ENCODE results near the gene CIAO1.
"Not testable (repeated sequence)": the region's sequence is repeated elsewhere in the genome, so short reads cannot be mapped to it uniquely, and the experiment has no call there.

CIAO1 gene

GRCh38 chr2:96273763-96274162, 7.7 kb downstream of the CIAO1 start:
- H3K27ac Mint-ChIP-seq, result peak overlapping the region in 1 of 2 donors; percentile 68
- DNase-seq (no peak), ATAC-seq (replicated peaks) (no peak)
- H3K9me3 Mint-ChIP-seq, result no peaks in the 10 kb centered on the region
- H3K27me3 Mint-ChIP-seq, result no peaks in the 10 kb centered on the region
- no peak overlapping the region for H3K4me3 Mint-ChIP-seq
- peaks cover 0 to 2% of the 10 kb centered on the region in 2 donors for H3K4me1 Mint-ChIP-seq (ENCODE audit: low read depth in 2 of 2)
- peaks cover 90% of the 10 kb centered on the region for H3K36me3 Mint-ChIP-seq (ENCODE audit: insufficient read depth)

DNA sequence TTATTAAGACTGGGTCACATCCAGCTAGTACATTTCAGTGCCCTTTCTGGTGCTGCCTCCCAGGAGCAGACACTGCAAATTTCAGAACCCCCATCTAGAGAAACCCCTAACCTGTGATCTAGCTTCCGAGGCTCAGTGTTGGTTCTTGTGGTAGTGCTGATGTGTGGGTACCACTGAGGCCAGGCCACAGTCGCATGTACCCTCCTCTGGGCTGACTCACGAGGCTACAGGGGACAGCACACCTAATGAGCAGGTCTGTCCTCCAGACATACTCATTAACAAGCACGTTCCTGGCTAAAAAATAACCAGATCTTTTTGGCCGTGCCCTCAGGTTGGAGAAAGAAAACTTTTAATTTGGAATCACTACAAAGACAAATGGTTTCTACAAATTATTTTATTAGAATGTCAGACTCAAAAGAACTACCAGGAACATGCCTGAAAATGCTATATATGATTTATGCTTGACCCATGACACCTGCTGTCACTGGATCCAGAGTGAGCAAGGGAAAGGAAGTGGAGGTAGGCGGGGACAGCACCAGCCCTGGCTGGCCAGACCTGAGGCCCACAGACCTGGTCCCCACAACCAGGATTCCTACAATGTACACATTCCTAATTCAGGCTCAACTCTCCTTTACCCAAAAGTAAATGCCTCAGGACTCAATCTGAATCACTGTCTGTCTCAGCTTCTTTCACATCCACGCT, 8.5 kb downstream of the CIAO1 start:
- no peaks in the 10 kb centered on the region for H3K9me3 Mint-ChIP-seq
- no peaks in the 10 kb centered on the region for H3K4me1 Mint-ChIP-seq (ENCODE audit: low read depth in 2 of 2)
- DNase-seq (no peak), ATAC-seq (replicated peaks) (no peak)
- no peaks in the 10 kb centered on the region for H3K27me3 Mint-ChIP-seq
- H3K4me3 Mint-ChIP-seq, result no peak overlapping the region
- peaks cover 92% of the 10 kb centered on the region for H3K36me3 Mint-ChIP-seq (ENCODE audit: insufficient read depth)
- peak overlapping the region in 1 of 2 donors; percentile 68 for H3K27ac Mint-ChIP-seq

GRCh38 chr2:96276787-96277499, 10.9 kb downstream of the CIAO1 start:
- no peaks in the 10 kb centered on the region for H3K9me3 Mint-ChIP-seq
- no peak overlapping the region for H3K27ac Mint-ChIP-seq
- ATAC-seq (replicated peaks), result no peak
- no peak for DNase-seq
- no peaks in the 10 kb centered on the region for H3K4me1 Mint-ChIP-seq (ENCODE audit: low read depth in 2 of 2)
- no peak overlapping the region for H3K4me3 Mint-ChIP-seq
- H3K36me3 Mint-ChIP-seq (ENCODE audit: insufficient read depth), result peaks cover 100% of the 10 kb centered on the region
- no peaks in the 10 kb centered on the region for H3K27me3 Mint-ChIP-seq

DNA sequence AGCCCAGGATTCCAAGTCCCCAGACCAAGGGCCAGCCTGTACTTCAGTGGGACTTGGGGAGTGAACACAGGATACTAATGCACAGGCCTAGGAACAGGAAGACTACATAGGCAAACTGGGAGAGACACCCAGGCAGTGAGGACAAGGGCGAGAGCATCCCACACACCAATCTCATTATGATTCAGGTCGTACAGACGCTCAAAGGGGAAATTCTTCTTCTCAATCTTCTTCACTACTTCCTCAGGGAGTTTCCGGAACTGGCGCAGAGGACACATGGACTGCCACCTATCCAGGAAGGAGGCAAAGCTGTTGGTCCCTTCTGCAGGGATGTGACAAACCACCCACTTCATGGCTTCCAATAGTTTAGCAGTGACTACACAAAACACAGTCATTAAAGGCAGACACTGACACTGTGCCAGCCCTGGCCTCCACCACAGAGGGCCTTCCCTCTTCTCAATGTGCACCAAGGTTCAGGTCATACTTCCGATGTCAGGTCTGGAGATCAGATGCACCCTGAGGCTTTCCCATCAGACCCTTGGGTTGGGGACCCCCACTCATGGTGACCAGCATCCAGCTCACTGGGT, 21.3 kb downstream of the CIAO1 start:
- DNase-seq (no peak), ATAC-seq (replicated peaks) (no peak)
- Mint-ChIP-seq H3K4me1 (ENCODE audit: low read depth in 2 of 2) (peaks cover 2 to 6% of the 10 kb centered on the region in 2 donors), H3K4me3 (no peak overlapping the region), H3K9me3 (no peaks in the 10 kb centered on the region), H3K27me3 (no peaks in the 10 kb centered on the region), H3K27ac (peak overlapping the region in 1 of 2 donors; percentile 27), H3K36me3 (ENCODE audit: insufficient read depth) (peaks cover 97% of the 10 kb centered on the region)

GRCh38 chr2:96291751-96292150, 25.7 kb downstream of the CIAO1 start:
- Mint-ChIP-seq H3K27ac (no peak overlapping the region), H3K4me3 (no peak overlapping the region), H3K36me3 (ENCODE audit: insufficient read depth) (peaks cover 99% of the 10 kb centered on the region), H3K27me3 (no peaks in the 10 kb centered on the region), H3K9me3 (no peaks in the 10 kb centered on the region), H3K4me1 (ENCODE audit: low read depth in 2 of 2) (peaks cover 2 to 6% of the 10 kb centered on the region in 2 donors)
- no peak for ATAC-seq (replicated peaks)
- no peak for DNase-seq

DNA sequence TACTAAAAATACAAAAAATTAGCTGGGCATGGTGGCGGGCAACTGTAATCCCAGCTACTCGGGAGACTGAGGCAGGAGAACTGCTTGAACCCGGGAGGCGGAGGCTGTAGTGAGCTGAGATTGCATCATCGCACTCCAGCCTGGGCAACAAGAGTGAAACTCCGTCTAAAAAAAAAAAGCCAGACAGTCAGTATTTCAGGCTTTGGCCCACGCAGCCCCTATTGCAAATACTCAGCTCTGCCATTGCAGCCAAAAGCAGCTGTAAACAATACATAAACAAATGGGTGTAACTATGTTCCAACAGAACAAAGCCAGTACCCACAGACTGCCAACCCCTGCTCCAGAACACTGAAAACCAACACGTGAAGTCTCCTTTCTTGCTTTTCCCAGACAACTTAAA, 28.2 kb downstream of the CIAO1 start:
- H3K27me3 Mint-ChIP-seq; H3K27ac Mint-ChIP-seq; H3K4me1 Mint-ChIP-seq (ENCODE audit: low read depth in 2 of 2); DNase-seq; H3K9me3 Mint-ChIP-seq; ATAC-seq (replicated peaks); H3K4me3 Mint-ChIP-seq: not testable (repeated sequence)
- H3K36me3 Mint-ChIP-seq (ENCODE audit: insufficient read depth), result peaks cover 100% of the 10 kb centered on the region

- no peaks in the 10 kb centered on the region for H3K27me3 Mint-ChIP-seq
- ATAC-seq (replicated peaks) (no peak), DNase-seq (no peak)
- H3K36me3 Mint-ChIP-seq (ENCODE audit: insufficient read depth), result peaks cover 100% of the 10 kb centered on the region
- H3K4me3 Mint-ChIP-seq, result no peak overlapping the region
- H3K4me1 Mint-ChIP-seq (ENCODE audit: low read depth in 2 of 2), result peaks cover 12 to 13% of the 10 kb centered on the region in 2 donors
- H3K27ac Mint-ChIP-seq, result no peak overlapping the region
- no peaks in the 10 kb centered on the region for H3K9me3 Mint-ChIP-seq
Observed at GRCh38 chr2:96296925-96297324, 30.9 kb downstream of the CIAO1 start.

DNA sequence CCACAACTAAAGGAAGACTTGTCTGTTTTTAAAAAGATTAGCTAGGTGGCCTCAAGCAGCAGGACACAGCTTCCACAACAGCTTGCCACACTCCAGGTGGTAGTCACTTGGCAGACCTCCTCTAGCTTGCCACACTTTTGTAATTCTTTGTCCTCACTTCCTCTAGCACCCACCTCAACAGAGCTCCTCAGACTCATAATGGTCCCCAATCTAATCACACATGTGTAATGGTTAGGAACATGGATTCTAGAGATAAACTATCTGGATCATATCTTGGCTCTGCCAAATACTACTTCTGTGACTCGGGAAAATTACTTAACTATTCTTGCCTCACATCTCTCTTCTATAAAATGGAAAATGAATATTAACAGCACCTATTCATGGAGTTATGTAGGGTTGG, 35.8 kb downstream of the CIAO1 start:
- DNase-seq, result no peak
- no peaks in the 10 kb centered on the region for H3K27me3 Mint-ChIP-seq
- peak overlapping the region; percentile 81 to 84 for H3K27ac Mint-ChIP-seq
- H3K4me3 Mint-ChIP-seq, result peak overlapping the region; percentile 12 to 32
- H3K4me1 Mint-ChIP-seq (ENCODE audit: low read depth in 2 of 2), result peaks cover 47 to 55% of the 10 kb centered on the region in 2 donors
- no peaks in the 10 kb centered on the region for H3K9me3 Mint-ChIP-seq
- peaks cover 93% of the 10 kb centered on the region for H3K36me3 Mint-ChIP-seq (ENCODE audit: insufficient read depth)
- no peak for ATAC-seq (replicated peaks)

DNA sequence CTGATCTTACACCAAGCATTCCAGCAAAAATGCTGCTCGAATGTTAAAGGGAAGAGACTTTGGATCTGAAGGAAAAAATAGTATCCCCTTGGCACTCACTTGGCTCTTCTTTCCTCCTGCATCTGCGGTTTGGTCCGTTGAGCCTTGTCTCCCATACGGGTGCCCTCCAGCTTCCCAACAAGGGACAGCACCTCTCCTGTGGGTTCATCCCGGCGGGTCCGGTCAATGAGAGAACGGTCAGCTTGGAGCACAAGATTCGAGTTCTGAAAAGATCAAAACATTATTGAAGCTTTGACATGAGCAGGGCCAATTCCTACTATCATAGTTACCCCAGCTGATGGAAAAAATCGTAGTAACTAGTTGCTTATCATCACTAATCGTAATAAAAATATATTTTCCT, 38.6 kb downstream of the CIAO1 start:
- peaks cover 69% of the 10 kb centered on the region for H3K36me3 Mint-ChIP-seq (ENCODE audit: insufficient read depth)
- H3K4me1 Mint-ChIP-seq (ENCODE audit: low read depth in 2 of 2), result peaks cover 47 to 55% of the 10 kb centered on the region in 2 donors

GRCh38 chr2:96305091-96305978, 39.3 kb downstream of the CIAO1 start, which contains the start of gene SNRNP200:
Gene SNRNP200 (minus strand): TSS chr2:96305546. CDS start chr2:96305437, 109 bp downstream.
- Mint-ChIP-seq H3K27me3 (no peaks in the 10 kb centered on the region), H3K9me3 (no peaks in the 10 kb centered on the region), H3K27ac (peak within 1 kb of the TSS; percentile 99), H3K4me1 (ENCODE audit: low read depth in 2 of 2) (peaks cover 44 to 55% of the 10 kb centered on the region in 2 donors), H3K4me3 (peak within 1 kb of the TSS; percentile 96 to 99), H3K36me3 (ENCODE audit: insufficient read depth) (peaks cover 62% of the 10 kb centered on the region)
- DNase-seq, result peak; percentile 89 to 90 (median 89)
- ATAC-seq (replicated peaks), result peak; percentile 84

More for the DNA sequence above, 38.6 kb downstream of the CIAO1 start:
- no peak for DNase-seq
- H3K9me3 Mint-ChIP-seq, result no peaks in the 10 kb centered on the region
- no peaks in the 10 kb centered on the region for H3K27me3 Mint-ChIP-seq
- peak overlapping the region; percentile 96 to 99 for H3K4me3 Mint-ChIP-seq
- peak overlapping the region; percentile 99 for H3K27ac Mint-ChIP-seq
- no peak for ATAC-seq (replicated peaks)

DNA sequence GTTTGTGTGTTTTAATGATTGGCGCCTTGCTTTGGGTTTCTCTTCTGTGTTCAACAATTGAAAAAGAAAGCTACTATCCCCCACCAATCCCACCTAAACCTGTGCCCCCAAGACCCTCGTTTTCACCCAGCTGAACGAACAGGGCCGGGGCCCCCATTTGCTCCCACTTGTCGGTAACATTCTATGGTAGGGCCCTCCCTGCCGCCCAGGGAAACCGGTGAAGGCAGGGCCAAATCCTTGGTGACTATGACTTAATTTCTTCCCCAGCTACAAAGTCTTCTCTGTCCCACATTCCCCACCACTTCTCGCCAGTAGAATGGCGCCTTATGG, 39.9 kb downstream of the CIAO1 start:
- H3K4me3 Mint-ChIP-seq, result peak overlapping the region; percentile 96 to 99
- peaks cover 43 to 52% of the 10 kb centered on the region in 2 donors for H3K4me1 Mint-ChIP-seq (ENCODE audit: low read depth in 2 of 2)
- H3K27ac Mint-ChIP-seq, result peak overlapping the region; percentile 99
- H3K27me3 Mint-ChIP-seq, result no peaks in the 10 kb centered on the region
- ATAC-seq (replicated peaks), result no peak
- no peaks in the 10 kb centered on the region for H3K9me3 Mint-ChIP-seq
- H3K36me3 Mint-ChIP-seq (ENCODE audit: insufficient read depth), result peaks cover 56% of the 10 kb centered on the region
- no peak for DNase-seq

GRCh38 chr2:96306370-96306769, 40.3 kb downstream of the CIAO1 start:
- Mint-ChIP-seq H3K4me1 (ENCODE audit: low read depth in 2 of 2) (peaks cover 39 to 48% of the 10 kb centered on the region in 2 donors), H3K27ac (peak overlapping the region; percentile 99), H3K4me3 (peak overlapping the region; percentile 96 to 99), H3K27me3 (no peaks in the 10 kb centered on the region), H3K36me3 (ENCODE audit: insufficient read depth) (peaks cover 52% of the 10 kb centered on the region), H3K9me3 (no peaks in the 10 kb centered on the region)
- DNase-seq (no peak), ATAC-seq (replicated peaks) (no peak)

DNA sequence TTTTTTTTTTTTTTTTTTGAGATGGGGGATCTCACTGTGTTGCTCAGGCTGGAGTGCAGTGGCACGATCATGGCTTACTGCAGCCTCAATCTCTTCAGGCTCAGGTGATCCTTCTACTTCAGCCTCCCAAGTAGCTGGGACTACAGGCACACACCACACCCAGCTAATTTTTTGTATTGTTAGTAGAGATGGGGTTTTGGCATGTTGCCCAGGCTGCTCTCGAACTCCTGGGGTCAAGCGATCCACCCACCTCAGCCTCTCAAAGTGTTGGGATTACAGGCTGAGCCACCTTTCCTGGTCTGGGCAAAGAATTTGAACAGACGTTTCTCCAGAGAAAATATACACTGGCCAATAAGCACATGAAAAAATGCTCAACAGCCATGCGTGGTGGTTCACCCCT, 42.2 kb downstream of the CIAO1 start:
- Mint-ChIP-seq H3K36me3 (ENCODE audit: insufficient read depth) (peaks cover 33% of the 10 kb centered on the region), H3K4me3 (no peak overlapping the region), H3K27me3 (no peaks in the 10 kb centered on the region), H3K4me1 (ENCODE audit: low read depth in 2 of 2) (peaks cover 27 to 33% of the 10 kb centered on the region in 2 donors), H3K9me3 (no peaks in the 10 kb centered on the region), H3K27ac (peak overlapping the region; percentile 66 to 81)
- DNase-seq (no peak), ATAC-seq (replicated peaks) (no peak)
